HepG2 (cell line): ENCODE measurements around the gene THOC6. TPM values are rescaled to one million over a fixed set of nuclear protein-coding genes. Genes with fewer than 3 reads are reported as not detected.

Experiments used
- BRCA1 ChIP-seq: sonication (generic); formaldehyde crosslinking; IDR thresholded peaks from 2 replicates; pipeline ENCODE4 v1.4.0; 2020; ENCODE audit warnings: missing genetic modification reagents
- DRAP1 ChIP-seq: IDR thresholded peaks from 2 replicates; pipeline ENCODE4 v1.6.1; 2016; ENCODE audit warnings: missing genetic modification reagents, missing compliant biosample characterization
- HNRNPUL1 ChIP-seq: fragments of 200-400 bp; formaldehyde crosslinking; IDR thresholded peaks from 2 replicates; pipeline ENCODE4 v1.6.1; 2017; ENCODE audit warnings: low read depth, mild to moderate bottlenecking, low read length, moderate library complexity
- MED1 ChIP-seq: sonication (generic); formaldehyde crosslinking; IDR thresholded peaks from 2 replicates; pipeline ENCODE4 v1.4.0; 2020; ENCODE audit warnings: missing genetic modification reagents
- NCOA2 ChIP-seq: sonication (generic); formaldehyde crosslinking; IDR thresholded peaks from 2 replicates; pipeline ENCODE4 v1.8.0; 2022; ENCODE audit warnings: inconsistent platforms
- SMYD3 ChIP-seq: sonication (generic); formaldehyde crosslinking; IDR thresholded peaks from 2 replicates; pipeline ENCODE4 v1.8.1; 2023; ENCODE audit warnings: mild to moderate bottlenecking, missing genetic modification reagents
- STAG1 ChIP-seq: sonication (generic); formaldehyde crosslinking; IDR thresholded peaks from 2 replicates; pipeline ENCODE4 v1.4.0; 2020; ENCODE audit warnings: missing genetic modification reagents
- ZFP37 ChIP-seq: sonication (generic); formaldehyde crosslinking; IDR thresholded peaks from 2 replicates; pipeline ENCODE4 v1.4.0; 2020; ENCODE audit warnings: missing genetic modification reagents, borderline replicate concordance
- polyA plus RNA-seq, 8 experiments: library from polyadenylated mRNA; depleted of rRNA in 3 of 8; stranded (reverse) in 7 of 8; unstranded in 1 of 8; fragments of >200 nt; fragmentation: Illumina TruSeq in 4 of 8; extraction: Trizol in 4 of 8; gene quantifications; 2 replicates each; pipeline versions ENCODE4 v1.2.1 to v1.2.3, GENCODE V29; 2011 to 2016; ENCODE audit warnings: low read depth in 4 of 8, missing spikeins in 1 of 8, mixed read lengths in 1 of 8; ENCODE audit not compliant: insufficient read depth in 1 of 8
- total RNA-seq, 5 experiments: library from RNA; depleted of rRNA; stranded (reverse); fragments of >200 nt; fragmentation: Illumina TruSeq; extraction: Trizol; gene quantifications; 2 replicates each; pipeline ENCODE4 v1.2.3, GENCODE V29; 2016; ENCODE audit warnings: low read depth in 1 of 5
- TF ChIP-seq, protein P1 (sequence below): sonication (generic); formaldehyde crosslinking; IDR thresholded peaks from 2 replicates; pipeline ENCODE4 v1.5.1; 2020; ENCODE audit warnings: mild to moderate bottlenecking, missing genetic modification reagents, moderate library complexity

The THOC6 gene
- total and polyA plus RNA-seq, 2 of the 13 experiments (the other 11 are each of a cell fraction or from before 2014, with no cell fraction given) = 32.1 to 37.0 TPM

GRCh38 chr16:3017344-3017743, 6.5 kb upstream of the THOC6 start (continued):
- TF ChIP-seq, protein P1, sequence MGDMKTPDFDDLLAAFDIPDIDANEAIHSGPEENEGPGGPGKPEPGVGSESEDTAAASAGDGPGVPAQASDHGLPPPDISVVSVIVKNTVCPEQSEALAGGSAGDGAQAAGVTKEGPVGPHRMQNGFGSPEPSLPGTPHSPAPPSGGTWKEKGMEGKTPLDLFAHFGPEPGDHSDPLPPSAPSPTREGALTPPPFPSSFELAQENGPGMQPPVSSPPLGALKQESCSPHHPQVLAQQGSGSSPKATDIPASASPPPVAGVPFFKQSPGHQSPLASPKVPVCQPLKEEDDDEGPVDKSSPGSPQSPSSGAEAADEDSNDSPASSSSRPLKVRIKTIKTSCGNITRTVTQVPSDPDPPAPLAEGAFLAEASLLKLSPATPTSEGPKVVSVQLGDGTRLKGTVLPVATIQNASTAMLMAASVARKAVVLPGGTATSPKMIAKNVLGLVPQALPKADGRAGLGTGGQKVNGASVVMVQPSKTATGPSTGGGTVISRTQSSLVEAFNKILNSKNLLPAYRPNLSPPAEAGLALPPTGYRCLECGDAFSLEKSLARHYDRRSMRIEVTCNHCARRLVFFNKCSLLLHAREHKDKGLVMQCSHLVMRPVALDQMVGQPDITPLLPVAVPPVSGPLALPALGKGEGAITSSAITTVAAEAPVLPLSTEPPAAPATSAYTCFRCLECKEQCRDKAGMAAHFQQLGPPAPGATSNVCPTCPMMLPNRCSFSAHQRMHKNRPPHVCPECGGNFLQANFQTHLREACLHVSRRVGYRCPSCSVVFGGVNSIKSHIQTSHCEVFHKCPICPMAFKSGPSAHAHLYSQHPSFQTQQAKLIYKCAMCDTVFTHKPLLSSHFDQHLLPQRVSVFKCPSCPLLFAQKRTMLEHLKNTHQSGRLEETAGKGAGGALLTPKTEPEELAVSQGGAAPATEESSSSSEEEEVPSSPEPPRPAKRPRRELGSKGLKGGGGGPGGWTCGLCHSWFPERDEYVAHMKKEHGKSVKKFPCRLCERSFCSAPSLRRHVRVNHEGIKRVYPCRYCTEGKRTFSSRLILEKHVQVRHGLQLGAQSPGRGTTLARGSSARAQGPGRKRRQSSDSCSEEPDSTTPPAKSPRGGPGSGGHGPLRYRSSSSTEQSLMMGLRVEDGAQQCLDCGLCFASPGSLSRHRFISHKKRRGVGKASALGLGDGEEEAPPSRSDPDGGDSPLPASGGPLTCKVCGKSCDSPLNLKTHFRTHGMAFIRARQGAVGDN = peak; percentile 58
- TF ChIP-seq DRAP1 = no peak
- TF ChIP-seq SMYD3 (CRISPR knock-in tag) = no peak
- TF ChIP-seq HNRNPUL1 = no peak
- TF ChIP-seq STAG1 (CRISPR knock-in tag) = no peak
- TF ChIP-seq NCOA2 (CRISPR knock-in tag) = no peak
- no peak for TF ChIP-seq ZFP37
- TF ChIP-seq MED1 (CRISPR knock-in tag) = 0 out of 2 replicates have a peak, but pooled peaks have one; percentile 28
- no peak for TF ChIP-seq BRCA1
